SK-N-SH (cell line): Measurements from ENCODE around the gene UFSP1. TPM values are rescaled to one million over a fixed set of nuclear protein-coding genes. Genes with fewer than 3 reads are reported as not detected.
A peak's percentile ranks its signal among the peaks of the same experiment; 100 is the strongest.

ENCODE experiments used
- CTCF ChIA-PET: fragments of 300-600, 350-600 bp; formaldehyde crosslinking; extraction: SDS; loops from one replicate; lab custom pipeline; 2021; lab: Yijun Ruan, JAX
- POLR2A ChIA-PET: fragments of 350-600 bp; sonication (Branson Sonifier 250); formaldehyde crosslinking; extraction: SDS; loops from one replicate; lab custom pipeline; 2020; ENCODE audit warnings: antibody characterized with exemption, inconsistent platforms; lab: Yijun Ruan, JAX
- DNase-seq: peaks from one replicate; pipeline ENCODE4 v3.0.0; 2012
- H2AFZ ChIP-seq: fragments of 200-600 bp; sonication (generic); 2 replicates; pipeline ENCODE4 v1.8.1; 2016; ENCODE audit warnings: antibody characterized with exemption, mild to moderate bottlenecking, low read depth
- H3F3A ChIP-seq: fragments of 200-600 bp; sonication (generic); replicated peaks from 2 replicates; pipeline ENCODE3; 2016; ENCODE audit warnings: antibody characterized with exemption, mild to moderate bottlenecking; ENCODE audit not compliant: insufficient read depth
- H3K27ac ChIP-seq, 2 experiments: fragments of 200-500 bp in 1 of 2; fragments of 200-600 bp in 1 of 2; sonication (Bioruptor generic) in 1 of 2; sonication (generic), shearing (Covaris generic) in 1 of 2; 2 replicates each; pipeline versions ENCODE4 v1.5.1 to v1.6.1; 2014 to 2016; ENCODE audit warnings: low read depth in 2 of 2, inconsistent platforms in 1 of 2, low read length in 1 of 2, mild to moderate bottlenecking in 1 of 2, mixed read lengths in 1 of 2
- H3K27me3 ChIP-seq: fragments of 200-600 bp; sonication (generic), shearing (Covaris generic); 2 replicates; pipeline ENCODE4 v1.6.1; 2016; ENCODE audit warnings: mixed run types; ENCODE audit not compliant: insufficient read depth
- H3K36me3 ChIP-seq, 2 experiments: fragments of 200-500 bp in 1 of 2; fragments of 200-600 bp in 1 of 2; sonication (Bioruptor generic) in 1 of 2; sonication (generic) in 1 of 2; replicated peaks in 1 of 2; 2 replicates each; pipeline versions ENCODE3 to v1.5.1; 2014 to 2016; ENCODE audit warnings: low read length in 1 of 2, mild to moderate bottlenecking in 1 of 2; ENCODE audit not compliant: insufficient read depth in 2 of 2, control insufficient read depth in 1 of 2
- H3K4me1 ChIP-seq, 2 experiments: fragments of 200-500 bp in 1 of 2; fragments of 200-600 bp in 1 of 2; sonication (Bioruptor generic) in 1 of 2; sonication (generic), shearing (Covaris generic) in 1 of 2; 2 replicates each; pipeline versions ENCODE4 v1.5.1 to v1.6.1; 2014 to 2016; ENCODE audit warnings: low read depth in 1 of 2, low read length in 1 of 2, mixed run types in 1 of 2; ENCODE audit not compliant: insufficient read depth in 2 of 2, control insufficient read depth in 1 of 2
- H3K4me2 ChIP-seq: fragments of 200-600 bp; sonication (generic), shearing (Covaris generic); 2 replicates; pipeline ENCODE4 v1.6.1; 2017; ENCODE audit warnings: mixed run types
- H3K4me3 ChIP-seq, 2 experiments: fragments of 200-500 bp in 1 of 2; fragments of 200-600 bp in 1 of 2; sonication (Bioruptor generic) in 1 of 2; sonication (generic), shearing (Covaris generic) in 1 of 2; 2 replicates each; pipeline versions ENCODE4 v1.5.1 to v1.8.1; 2014 to 2016; ENCODE audit warnings: low read depth in 2 of 2, inconsistent platforms in 1 of 2, low read length in 1 of 2, mild to moderate bottlenecking in 1 of 2, mixed read lengths in 1 of 2, moderate library complexity in 1 of 2
- H3K79me2 ChIP-seq: fragments of 200-600 bp; sonication (generic); 2 replicates; pipeline ENCODE4 v1.8.1; 2017; ENCODE audit warnings: mild to moderate bottlenecking; ENCODE audit not compliant: insufficient read depth
- H3K9ac ChIP-seq: fragments of 200-600 bp; sonication (generic); 2 replicates; pipeline ENCODE4 v1.6.1; 2017; ENCODE audit warnings: mixed run types
- H3K9me2 ChIP-seq: fragments of 200-600 bp; sonication (generic); 2 replicates; pipeline ENCODE4 v1.6.1; 2017; ENCODE audit warnings: mixed run types
- H3K9me3 ChIP-seq: fragments of 200-600 bp; sonication (generic); 2 replicates; pipeline ENCODE4 v1.6.1; 2017; ENCODE audit warnings: mixed run types, mild to moderate bottlenecking, moderate library complexity
- H4K20me1 ChIP-seq: fragments of 200-600 bp; sonication (generic); 2 replicates; pipeline ENCODE4 v1.6.1; 2017; ENCODE audit warnings: mild to moderate bottlenecking, mixed run types; ENCODE audit not compliant: insufficient read depth
- EP300 ChIP-seq, 2 experiments: IDR thresholded peaks; 2 replicates each; pipeline versions ENCODE4 v1.4.0 to v1.6.1; 2012; ENCODE audit warnings: borderline replicate concordance in 1 of 2, low read depth in 1 of 2, low read length in 1 of 2
- EZH2phosphoT487 ChIP-seq: fragments of 200-600 bp; sonication (generic); IDR thresholded peaks from 2 replicates; pipeline ENCODE4 v1.6.1; 2017; ENCODE audit warnings: low read depth, mixed run types, mild to moderate bottlenecking, antibody characterized with exemption, moderate library complexity, borderline replicate concordance
- FOSL2 ChIP-seq: IDR thresholded peaks from 2 replicates; pipeline ENCODE4 v1.4.0; 2012; ENCODE audit warnings: low read depth, mild to moderate bottlenecking, moderate library complexity, borderline replicate concordance
- FOXJ3 ChIP-seq: sonication (generic); formaldehyde crosslinking; IDR thresholded peaks from 2 replicates; pipeline ENCODE4 v1.5.1; 2020; ENCODE audit warnings: mild to moderate bottlenecking, missing genetic modification reagents
- NRF1 ChIP-seq: IDR thresholded peaks from 2 replicates; pipeline ENCODE4 v1.6.1; 2012; ENCODE audit warnings: low read depth, mild to moderate bottlenecking, low read length
- RAD21 ChIP-seq: IDR thresholded peaks from 2 replicates; pipeline ENCODE4 v1.6.1; 2012; ENCODE audit warnings: mild to moderate bottlenecking, low read length
- RFX5 ChIP-seq: IDR thresholded peaks from 2 replicates; pipeline ENCODE4 v1.6.1; 2012; ENCODE audit warnings: mild to moderate bottlenecking, improper control_type of control experiment, low read length
- RXRA ChIP-seq: IDR thresholded peaks from 2 replicates; pipeline ENCODE4 v1.4.0; 2012; ENCODE audit warnings: low read depth, mild to moderate bottlenecking, borderline replicate concordance
- SMC3 ChIP-seq: IDR thresholded peaks from 2 replicates; pipeline ENCODE4 v1.6.1; 2012; ENCODE audit warnings: low read depth, low read length, improper control_type of control experiment
- TEAD4 ChIP-seq: IDR thresholded peaks from 2 replicates; pipeline ENCODE4 v1.4.0; 2012; ENCODE audit warnings: mild to moderate bottlenecking, borderline replicate concordance; ENCODE audit not compliant: insufficient read depth
- USF1 ChIP-seq: IDR thresholded peaks from 2 replicates; pipeline ENCODE4 v1.4.0; 2012; ENCODE audit warnings: low read depth, borderline replicate concordance
- WGBS: methylation state at CpG from one replicate; pipeline ENCODE4 v1.1.6; 2017; ENCODE audit warnings: low lambda C conversion rate; 5-methylcytosine and 5-hydroxymethylcytosine counted together
- polyA plus RNA-seq, 3 experiments: library from polyadenylated mRNA; depleted of rRNA; stranded (reverse); fragments of >200 nt; gene quantifications; 2 replicates each; pipeline ENCODE4 v1.2.3, GENCODE V29; 2012
- TF ChIP-seq, protein P1 (sequence below): IDR thresholded peaks from 2 replicates; pipeline ENCODE4 v1.6.1; 2012; ENCODE audit warnings: mild to moderate bottlenecking, low read depth, low read length, moderate library complexity

Gene UFSP1
- polyA plus RNA-seq, 1 of the 3 experiments (the other 2 are of a cell fraction), result 4.5 TPM

DNA sequence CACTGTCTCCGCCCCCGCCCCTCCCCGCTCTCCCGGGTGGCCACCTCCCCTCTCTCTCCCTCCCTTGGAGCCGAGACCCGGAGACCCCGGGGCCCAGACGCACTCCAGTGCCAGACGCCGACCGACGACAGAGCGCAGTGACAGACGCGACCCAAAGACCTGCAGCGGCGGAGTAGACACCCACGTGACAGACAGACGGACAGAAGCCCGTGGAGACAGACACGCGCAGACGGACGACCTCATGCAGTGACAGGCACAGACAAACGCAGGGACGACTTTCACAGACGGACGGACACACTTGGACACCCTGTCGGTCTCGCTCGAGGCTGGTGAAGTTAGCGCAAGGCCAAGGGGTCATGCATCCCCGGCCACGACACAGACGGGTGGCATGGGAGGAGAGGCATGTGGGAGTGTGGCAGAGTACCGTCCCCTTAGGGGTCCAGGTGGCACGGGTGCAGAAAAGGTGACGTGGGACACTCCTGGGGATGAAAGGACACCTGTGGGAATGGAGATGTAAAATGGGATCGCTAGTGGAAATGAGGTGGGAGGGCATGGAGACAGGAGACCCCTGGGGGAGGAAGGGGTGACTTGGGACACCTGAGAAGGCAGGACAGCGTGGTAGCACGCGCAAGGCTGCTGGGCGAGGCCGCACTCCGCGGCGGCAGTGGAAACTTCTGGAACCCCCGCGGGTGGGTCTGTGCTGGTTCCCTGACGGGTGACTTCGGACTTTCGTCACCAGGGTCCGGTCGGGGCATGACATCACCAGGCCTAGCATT lies 6.6 kb upstream of the UFSP1 start:
- Histone ChIP-seq H3K27ac (no peak overlapping the region; a peak in 1 of 4 replicates), H3K27me3 (peaks cover 46% of the 10 kb centered on the region), H3K9ac (no peak overlapping the region), H3K4me1 (peaks cover 7 to 10% of the 10 kb centered on the region in 2 experiments; a peak in 2 of 4 replicates), H3K36me3 (no peaks in the 10 kb centered on the region), H2AFZ (no peak overlapping the region), H3K9me3 (no peaks in the 10 kb centered on the region), H3F3A (peaks cover 3% of the 10 kb centered on the region), H3K79me2 (no peaks in the 10 kb centered on the region), H3K4me3 (peak overlapping the region in 1 of 2 experiments; percentile 39; a peak in 2 of 4 replicates), H3K4me2 (peak overlapping the region; percentile 72; the same call in 1 of the 2 replicates), H4K20me1 (no peaks in the 10 kb centered on the region), H3K9me2 (no peaks in the 10 kb centered on the region)
- peak; percentile 86; the same call in 1 of the 2 replicates for TF ChIP-seq EZH2phosphoT487
- no peak; the same call in 1 of the 2 replicates for TF ChIP-seq USF1
- WGBS, result 6% methylated on average over 29 of the region's 54 CpGs
- CTCF ChIA-PET, result interaction anchor here (0.6 to 10.3 kb wide), 30 partner anchors 7 to 452 kb away, joined by 3 to 122 read pairs (median 9); partner anchors contain the start of genes SLC12A9 and SRRT
- POLR2A ChIA-PET, result no interaction called here
- DNase-seq, result peak; percentile 84

GRCh38 chr7:100895701-100895955 lies 6.1 kb upstream of the UFSP1 start, which contains the start of gene ACHE:
TSS of gene ACHE (minus strand) at chr7:100895888. CDS start at chr7:100894232, 1,656 bp downstream.
- TF ChIP-seq RXRA, result no peak
- TF ChIP-seq NRF1, result no peak
- TF ChIP-seq, all 33 proteins: peak for 0
- peak within 1 kb of the TSS; percentile 46 to 73 for H3K4me3 ChIP-seq
- POLR2A ChIA-PET, result no interaction called here
- peaks cover 7 to 15% of the 10 kb centered on the region in 2 experiments; a peak in 2 of 4 replicates for H3K4me1 ChIP-seq
- H3K4me2 ChIP-seq, result peak within 1 kb of the TSS; percentile 99
- peak within 1 kb of the TSS; percentile 25; the same call in 1 of the 2 replicates for H3K9ac ChIP-seq
- H3K9me3 ChIP-seq, result no peaks in the 10 kb centered on the region
- CTCF ChIA-PET, result interaction anchor here (0.6 to 3.8 kb wide), 25 partner anchors 8 to 387 kb away, joined by 3 to 69 read pairs (median 10); partner anchors contain the start of genes MUC3A, SLC12A9 and SRRT
- H3F3A ChIP-seq, result peaks cover 3% of the 10 kb centered on the region
- H4K20me1 ChIP-seq, result no peaks in the 10 kb centered on the region
- H3K9me2 ChIP-seq, result no peaks in the 10 kb centered on the region
- H3K36me3 ChIP-seq, result no peaks in the 10 kb centered on the region
- 0% methylated on average over 2 of the region's 32 CpGs for WGBS
- H3K27me3 ChIP-seq, result peaks cover 40% of the 10 kb centered on the region
- no peaks in the 10 kb centered on the region for H3K79me2 ChIP-seq
- peak within 1 kb of the TSS; percentile 89 for H2AFZ ChIP-seq
- DNase-seq, result no peak
- H3K27ac ChIP-seq, result no peak within 1 kb of the TSS; a peak in 1 of 4 replicates

GRCh38 chr7:100894860-100895700 lies 5.6 kb upstream of the UFSP1 start:
- Histone ChIP-seq H3K9me3 (no peaks in the 10 kb centered on the region), H3K36me3 (no peaks in the 10 kb centered on the region), H3K27ac (no peak overlapping the region), H4K20me1 (no peaks in the 10 kb centered on the region), H3K4me2 (peak overlapping the region; percentile 99), H2AFZ (peak overlapping the region; percentile 89), H3K4me3 (peak overlapping the region; percentile 46 to 73), H3K27me3 (peaks cover 39% of the 10 kb centered on the region), H3K4me1 (peaks cover 7 to 21% of the 10 kb centered on the region in 2 experiments; a peak in 2 of 4 replicates), H3F3A (peaks cover 3% of the 10 kb centered on the region), H3K79me2 (no peaks in the 10 kb centered on the region), H3K9ac (peak overlapping the region; percentile 25; the same call in 1 of the 2 replicates), H3K9me2 (no peaks in the 10 kb centered on the region)
- ChIA-PET POLR2A (interaction anchor here (0.8 kb wide), 1 partner anchor 20 kb away, joined by 3 read pairs; the partner anchor contains the start of gene SRRT), CTCF (interaction anchor here (0.6 to 3.8 kb wide), 64 partner anchors 8 to 423 kb away, joined by 3 to 69 read pairs (median 4); partner anchors contain the start of genes MUC3A, PLOD3, SLC12A9 and SRRT)
- DNase-seq, result peak; percentile 95
- under 1% methylated on average over 34 of the region's 83 CpGs for WGBS
- TF ChIP-seq TEAD4 (no peak), FOSL2 (no peak), SMC3 (0 out of 2 replicates have a peak, but pooled peaks have one; percentile 32), RXRA (no peak), FOXJ3 (CRISPR knock-in tag) (no peak), EP300 (IDR thresholded peaks at IDR 0.05; ENCODE audit: borderline replicate concordance in 1 of 2, low read depth in 1 of 2, low read length in 1 of 2) (no peak), RFX5 (no peak), RAD21 (peak; percentile 76)
- TF ChIP-seq, protein P1, sequence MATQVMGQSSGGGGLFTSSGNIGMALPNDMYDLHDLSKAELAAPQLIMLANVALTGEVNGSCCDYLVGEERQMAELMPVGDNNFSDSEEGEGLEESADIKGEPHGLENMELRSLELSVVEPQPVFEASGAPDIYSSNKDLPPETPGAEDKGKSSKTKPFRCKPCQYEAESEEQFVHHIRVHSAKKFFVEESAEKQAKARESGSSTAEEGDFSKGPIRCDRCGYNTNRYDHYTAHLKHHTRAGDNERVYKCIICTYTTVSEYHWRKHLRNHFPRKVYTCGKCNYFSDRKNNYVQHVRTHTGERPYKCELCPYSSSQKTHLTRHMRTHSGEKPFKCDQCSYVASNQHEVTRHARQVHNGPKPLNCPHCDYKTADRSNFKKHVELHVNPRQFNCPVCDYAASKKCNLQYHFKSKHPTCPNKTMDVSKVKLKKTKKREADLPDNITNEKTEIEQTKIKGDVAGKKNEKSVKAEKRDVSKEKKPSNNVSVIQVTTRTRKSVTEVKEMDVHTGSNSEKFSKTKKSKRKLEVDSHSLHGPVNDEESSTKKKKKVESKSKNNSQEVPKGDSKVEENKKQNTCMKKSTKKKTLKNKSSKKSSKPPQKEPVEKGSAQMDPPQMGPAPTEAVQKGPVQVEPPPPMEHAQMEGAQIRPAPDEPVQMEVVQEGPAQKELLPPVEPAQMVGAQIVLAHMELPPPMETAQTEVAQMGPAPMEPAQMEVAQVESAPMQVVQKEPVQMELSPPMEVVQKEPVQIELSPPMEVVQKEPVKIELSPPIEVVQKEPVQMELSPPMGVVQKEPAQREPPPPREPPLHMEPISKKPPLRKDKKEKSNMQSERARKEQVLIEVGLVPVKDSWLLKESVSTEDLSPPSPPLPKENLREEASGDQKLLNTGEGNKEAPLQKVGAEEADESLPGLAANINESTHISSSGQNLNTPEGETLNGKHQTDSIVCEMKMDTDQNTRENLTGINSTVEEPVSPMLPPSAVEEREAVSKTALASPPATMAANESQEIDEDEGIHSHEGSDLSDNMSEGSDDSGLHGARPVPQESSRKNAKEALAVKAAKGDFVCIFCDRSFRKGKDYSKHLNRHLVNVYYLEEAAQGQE, result no peak
